Neuronal stem cell (in vitro differentiated cells): ENCODE measurements around the gene GALNT16.

Source experiments
- DNase-seq: peaks from one replicate; pipeline ENCODE4 v3.0.0-alpha.2; 2013; ENCODE audit warnings: low spot score
- H2AFZ ChIP-seq: one replicate; pipeline ENCODE4 v1.6.1; 2013; ENCODE audit warnings: mild to moderate bottlenecking, low read length, inconsistent platforms
- H2AK5ac ChIP-seq: 2 replicates; pipeline ENCODE4 v1.6.1; 2013; ENCODE audit warnings: low read depth, mild to moderate bottlenecking, inconsistent platforms, low read length, moderate library complexity, mixed read lengths
- H2BK120ac ChIP-seq: 2 replicates; pipeline ENCODE4 v1.6.1; 2013; ENCODE audit warnings: low read depth, mild to moderate bottlenecking, inconsistent platforms, low read length, moderate library complexity, mixed read lengths
- H2BK12ac ChIP-seq: one replicate; pipeline ENCODE4 v1.6.1; 2013; ENCODE audit warnings: low read length, inconsistent platforms
- H2BK15ac ChIP-seq: 2 replicates; pipeline ENCODE4 v1.6.1; 2013; ENCODE audit warnings: mild to moderate bottlenecking, low read length, inconsistent platforms, mixed read lengths
- H2BK5ac ChIP-seq: one replicate; pipeline ENCODE4 v1.6.1; 2013; ENCODE audit warnings: inconsistent platforms, mild to moderate bottlenecking, low read length, moderate library complexity
- H3K14ac ChIP-seq: one replicate; pipeline ENCODE4 v1.6.1; 2013; ENCODE audit warnings: low read length, inconsistent platforms
- H3K18ac ChIP-seq: 2 replicates; pipeline ENCODE4 v1.6.1; 2013; ENCODE audit warnings: low read length, inconsistent platforms
- H3K23ac ChIP-seq: 2 replicates; pipeline ENCODE4 v1.6.1; 2013; ENCODE audit warnings: low read depth, mild to moderate bottlenecking, mixed read lengths, low read length, inconsistent platforms; ENCODE audit not compliant: poor library complexity
- H3K27ac ChIP-seq: replicated peaks from 3 replicates; pipeline ENCODE4 v1.5.1; 2013; ENCODE audit warnings: low read length, inconsistent platforms
- H3K27me3 ChIP-seq, 3 experiments: 2 replicates each; pipeline ENCODE4 v1.6.1; 2013; ENCODE audit warnings: low read length in 3 of 3, mild to moderate bottlenecking in 2 of 3, inconsistent platforms in 1 of 3, low read depth in 1 of 3, mixed read lengths in 1 of 3, moderate library complexity in 1 of 3; ENCODE audit not compliant: control insufficient read depth in 3 of 3, insufficient read depth in 3 of 3
- H3K36me3 ChIP-seq, 2 donors: replicated peaks in 1 of 2; 2 replicates each; pipeline ENCODE4 v1.6.1; 2013; ENCODE audit warnings: low read length in 2 of 2; ENCODE audit not compliant: control insufficient read depth in 2 of 2, insufficient read depth in 2 of 2
- H3K4ac ChIP-seq: 2 replicates; pipeline ENCODE4 v1.6.1; 2013; ENCODE audit warnings: inconsistent platforms, mild to moderate bottlenecking, low read length, moderate library complexity
- H3K4me1 ChIP-seq, 2 donors: 1 replicate in 1 of 2; 2 replicates in 1 of 2; pipeline ENCODE4 v1.6.1; 2013; ENCODE audit warnings: low read length in 2 of 2, low read depth in 1 of 2; ENCODE audit not compliant: control insufficient read depth in 2 of 2, insufficient read depth in 1 of 2
- H3K4me2 ChIP-seq: one replicate; pipeline ENCODE4 v1.6.1; 2013; ENCODE audit warnings: mild to moderate bottlenecking, low read length, inconsistent platforms; ENCODE audit not compliant: insufficient read depth, poor library complexity, severe bottlenecking
- H3K4me3 ChIP-seq, 2 donors: 2 replicates each; pipeline ENCODE4 v1.5.1; 2013; ENCODE audit warnings: low read length in 2 of 2, mild to moderate bottlenecking in 2 of 2, inconsistent platforms in 1 of 2, moderate library complexity in 1 of 2
- H3K79me1 ChIP-seq: one replicate; pipeline ENCODE4 v1.6.1; 2013; ENCODE audit warnings: low read depth, mild to moderate bottlenecking, inconsistent platforms, low read length, moderate library complexity
- H3K9ac ChIP-seq: one replicate; pipeline ENCODE4 v1.6.1; 2013; ENCODE audit warnings: mild to moderate bottlenecking, low read depth, low read length, inconsistent platforms; ENCODE audit not compliant: poor library complexity
- H3K9me3 ChIP-seq, 2 donors: replicated peaks in 1 of 2; 2 replicates each; pipeline versions ENCODE3 to v1.6.1; 2013; ENCODE audit warnings: low read length in 2 of 2, mild to moderate bottlenecking in 2 of 2, inconsistent platforms in 1 of 2, low read depth in 1 of 2, mixed read lengths in 1 of 2, moderate library complexity in 1 of 2; ENCODE audit not compliant: control insufficient read depth in 2 of 2, insufficient read depth in 1 of 2
- H4K8ac ChIP-seq: one replicate; pipeline ENCODE4 v1.6.1; 2013; ENCODE audit warnings: low read depth, mild to moderate bottlenecking, inconsistent platforms, low read length, moderate library complexity
- H4K91ac ChIP-seq: one replicate; pipeline ENCODE4 v1.6.1; 2013; ENCODE audit warnings: low read length, low read depth, mild to moderate bottlenecking, inconsistent platforms; ENCODE audit not compliant: poor library complexity
- WGBS, 2 donors: extraction: QIAGEN DNeasy Blood & Tissue Kit; methylation state at CpG; one replicate each; pipeline ENCODE4 v1.1.7; 2013; ENCODE audit warnings: missing lambda C conversion rate in 2 of 2, mixed read lengths in 1 of 2; ENCODE audit not compliant: insufficient read length in 2 of 2, insufficient replicate concordance in 1 of 2; ENCODE audit errors: extremely low coverage in 2 of 2; 5-methylcytosine and 5-hydroxymethylcytosine counted together

Gene GALNT16

GRCh38 chr14:69269381-69269780 lies 9.4 kb downstream of the GALNT16 start:
- H3K27ac ChIP-seq, result no peak overlapping the region
- H3K4me2 ChIP-seq, result no peak overlapping the region
- H3K14ac ChIP-seq, result no peak overlapping the region
- H4K8ac ChIP-seq, result no peak overlapping the region
- H2BK120ac ChIP-seq, result no peak overlapping the region
- 100% methylated on average over 1 of the region's 1 CpG; no CpG with 5 or more reads in 1 of the 2 donors for WGBS, 2 donors
- H3K18ac ChIP-seq, result no peak overlapping the region
- H2BK5ac ChIP-seq, result no peak overlapping the region
- no peak overlapping the region for H2AK5ac ChIP-seq
- peaks cover 0 to 5% of the 10 kb centered on the region in 2 donors for H3K9me3 ChIP-seq
- peaks cover 0 to 5% of the 10 kb centered on the region in 2 donors for H3K4me1 ChIP-seq
- H2BK12ac ChIP-seq, result no peak overlapping the region
- peaks cover 2% of the 10 kb centered on the region for H3K79me1 ChIP-seq
- peaks cover 0 to 2% of the 10 kb centered on the region in 2 donors for H3K36me3 ChIP-seq
- H3K4me3 ChIP-seq, result peak overlapping the region in 1 of 2 donors; percentile 66
- H2AFZ ChIP-seq, result no peak overlapping the region
- no peaks in the 10 kb centered on the region for H3K27me3 ChIP-seq
- peak overlapping the region; percentile 57 for H3K9ac ChIP-seq
- DNase-seq, result no peak
- peak overlapping the region; percentile 25 for H4K91ac ChIP-seq
- no peak overlapping the region for H3K4ac ChIP-seq
- no peak overlapping the region for H3K23ac ChIP-seq
- H2BK15ac ChIP-seq, result no peak overlapping the region

GRCh38 chr14:69270097-69270496 lies 10.1 kb downstream of the GALNT16 start:
- Histone ChIP-seq H2BK15ac (no peak overlapping the region), H3K4ac (no peak overlapping the region), H3K9ac (no peak overlapping the region), H3K27ac (no peak overlapping the region), H3K36me3 (peaks cover 0 to 2% of the 10 kb centered on the region in 2 donors), H3K4me3 (no peak overlapping the region), H2AFZ (no peak overlapping the region), H2AK5ac (no peak overlapping the region), H3K18ac (no peak overlapping the region), H4K91ac (no peak overlapping the region), H2BK5ac (no peak overlapping the region), H3K27me3 (no peaks in the 10 kb centered on the region), H3K9me3 (peaks cover 0 to 5% of the 10 kb centered on the region in 2 donors), H2BK120ac (no peak overlapping the region), H3K4me2 (no peak overlapping the region), H4K8ac (no peak overlapping the region), H2BK12ac (no peak overlapping the region), H3K4me1 (peaks cover 0 to 5% of the 10 kb centered on the region in 2 donors), H3K79me1 (peaks cover 2% of the 10 kb centered on the region), H3K23ac (no peak overlapping the region), H3K14ac (no peak overlapping the region)
- DNase-seq, result no peak
- WGBS, 2 donors, result no CpG with 5 or more reads among the region's 10 CpGs

GRCh38 chr14:69270795-69271708 lies 11.1 kb downstream of the GALNT16 start:
- peak overlapping the region; percentile 47 for H3K23ac ChIP-seq
- no peak overlapping the region for H4K8ac ChIP-seq
- no CpG with 5 or more reads among the region's 21 CpGs for WGBS, 2 donors
- H3K4me1 ChIP-seq, result peaks cover 0 to 5% of the 10 kb centered on the region in 2 donors
- DNase-seq, result no peak
- H3K27me3 ChIP-seq, result no peaks in the 10 kb centered on the region
- H3K4me2 ChIP-seq, result no peak overlapping the region
- H2BK5ac ChIP-seq, result no peak overlapping the region
- H2BK15ac ChIP-seq, result no peak overlapping the region
- H2AFZ ChIP-seq, result no peak overlapping the region
- H3K4me3 ChIP-seq, result peak overlapping the region in 1 of 2 donors; percentile 14
- peak overlapping the region; percentile 25 for H2AK5ac ChIP-seq
- no peak overlapping the region for H3K4ac ChIP-seq
- no peak overlapping the region for H2BK120ac ChIP-seq
- peak overlapping the region; percentile 12 for H3K18ac ChIP-seq
- no peak overlapping the region for H3K14ac ChIP-seq
- peaks cover 2% of the 10 kb centered on the region for H3K79me1 ChIP-seq
- H3K36me3 ChIP-seq, result no peaks in the 10 kb centered on the region
- no peak overlapping the region for H3K9ac ChIP-seq
- H2BK12ac ChIP-seq, result no peak overlapping the region
- no peak overlapping the region for H3K27ac ChIP-seq
- H3K9me3 ChIP-seq, result peaks cover 0 to 5% of the 10 kb centered on the region in 2 donors
- no peak overlapping the region for H4K91ac ChIP-seq

- Histone ChIP-seq H2AFZ (no peak overlapping the region), H4K91ac (no peak overlapping the region), H3K14ac (no peak overlapping the region), H3K9ac (no peak overlapping the region), H3K9me3 (peaks cover 2% of the 10 kb centered on the region in 2 donors), H3K27me3 (no peaks in the 10 kb centered on the region), H2BK15ac (no peak overlapping the region), H3K79me1 (peaks cover 2% of the 10 kb centered on the region), H3K36me3 (peaks cover 0 to 4% of the 10 kb centered on the region in 2 donors), H3K4me1 (peaks cover 0 to 4% of the 10 kb centered on the region in 2 donors), H3K23ac (no peak overlapping the region), H3K18ac (no peak overlapping the region), H2BK12ac (no peak overlapping the region), H2BK120ac (no peak overlapping the region), H3K4ac (no peak overlapping the region), H2AK5ac (no peak overlapping the region), H3K4me3 (no peak overlapping the region), H4K8ac (no peak overlapping the region), H2BK5ac (no peak overlapping the region), H3K4me2 (no peak overlapping the region), H3K27ac (no peak overlapping the region)
- DNase-seq, result no peak
- no CpG with 5 or more reads among the region's 2 CpGs for WGBS, 2 donors
These were observed 14.4 kb downstream of the GALNT16 start for GRCh38 chr14:69274321-69274720.
